ENCODE results near the gene AFAP1L1.

The AFAP1L1 gene

GRCh38 chr5:149320791-149321330 lies 49.2 kb downstream of the AFAP1L1 start (continued):
- TF ChIP-seq GFI1B (tag by site-specific recombination; IDR thresholded peaks at IDR 0.05) (no peak), PATZ1 (tag by site-specific recombination; IDR thresholded peaks at IDR 0.05) (no peak), ZNF266 (tag by site-specific recombination; IDR thresholded peaks at IDR 0.05; ENCODE audit: low read depth) (no peak), ZNF518A (tag by site-specific recombination; conservative IDR thresholded peaks at IDR 0.05; ENCODE audit: low read depth) (peak; percentile 62), ZBTB11 (tag by site-specific recombination; conservative IDR thresholded peaks at IDR 0.05; ENCODE audit: low read depth) (no peak), ZNF548 (tag by site-specific recombination; IDR thresholded peaks at IDR 0.05) (no peak), ZNF776 (tag by site-specific recombination; IDR thresholded peaks at IDR 0.05; ENCODE audit: borderline replicate concordance) (no peak), ZNF19 (tag by site-specific recombination; IDR thresholded peaks at IDR 0.05; ENCODE audit: low read depth) (no peak), SP2 (tag by site-specific recombination; IDR thresholded peaks at IDR 0.05) (peak; percentile 23; the same call in 1 of the 2 replicates), ZNF280D (tag by site-specific recombination; IDR thresholded peaks at IDR 0.05) (no peak), ZNF23 (tag by site-specific recombination; IDR thresholded peaks at IDR 0.05; ENCODE audit: borderline replicate concordance) (no peak), ZNF843 (tag by site-specific recombination; IDR thresholded peaks at IDR 0.05) (peak; percentile 32; the same call in 1 of the 2 replicates), PRDM6 (tag by site-specific recombination; IDR thresholded peaks at IDR 0.05) (no peak), ZNF211 (tag by site-specific recombination; IDR thresholded peaks at IDR 0.05; ENCODE audit: low read depth) (no peak), ZBTB6 (tag by site-specific recombination; IDR thresholded peaks at IDR 0.05) (no peak), KLF9 (tag by site-specific recombination; IDR thresholded peaks at IDR 0.05; ENCODE audit: low read depth) (peak; percentile 60; the same call in 1 of the 2 replicates), ZNF362 (tag by site-specific recombination; IDR thresholded peaks at IDR 0.05) (no peak)

All from HEK293 (cell line).